ENCODE results near the gene SLC13A3.
A peak's percentile ranks its signal among the peaks of the same experiment; 100 is the strongest.

SLC13A3 gene

GRCh38 chr20:46523108-46523507 is 128.2 kb downstream of the SLC13A3 start:
- no peak for DNase-seq (ENCODE audit: low read depth)

GRCh38 chr20:46520976-46521579 is 130.2 kb downstream of the SLC13A3 start:
- DNase-seq (ENCODE audit: low read depth) = peak; percentile 9

- DNase-seq (ENCODE audit: low read depth) = no peak
These were observed 130.7 kb downstream of the SLC13A3 start for GRCh38 chr20:46520540-46520939.

GRCh38 chr20:46519471-46520068 is 131.7 kb downstream of the SLC13A3 start:
- no peak for DNase-seq (ENCODE audit: low read depth)

- DNase-seq (ENCODE audit: low read depth) = no peak
These were observed 138.1 kb downstream of the SLC13A3 start, which contains the start of gene ZNF334 for GRCh38 chr20:46512943-46513844. TSS of gene ZNF334 (minus strand) at chr20:46513559. CDS start at chr20:46512102, 1,457 bp downstream.

- DNase-seq (ENCODE audit: low read depth) = no peak
These were observed 141.7 kb downstream of the SLC13A3 start for GRCh38 chr20:46509523-46509922.

Data from stimulated activated CD4-positive, alpha-beta T cell treated with anti-CD3 and anti-CD28 coated beads, Interleukin-2, amount 100 ng/mL, for 4 hours (primary cell).